Activated naive CD4-positive, alpha-beta T cell treated with anti-CD3 and anti-CD28 coated beads, Interleukin-2, amount 10 ng/mL, durations not matched to agents 7 days and 5 days (primary cell): Measurements from ENCODE around the gene TRIP13.

Experiments used
- CTCF ChIA-PET: fragments of 350-600 bp; sonication (Branson Sonifier 250); formaldehyde crosslinking; loops from one replicate; lab custom pipeline; 2021; ENCODE audit warnings: antibody characterized with exemption; lab: Charles Lee
- DNase-seq: peaks from one replicate; pipeline ENCODE4 v3.0.0-alpha.2; 2020
- H3K27ac Mint-ChIP-seq: one replicate; pipeline ENCODE4 v1.8.0; 2021; ENCODE audit warnings: mild to moderate bottlenecking, moderate library complexity, mixed read lengths
- H3K27me3 Mint-ChIP-seq: one replicate; pipeline ENCODE4 v1.8.0; 2021; ENCODE audit warnings: mild to moderate bottlenecking, mixed read lengths
- H3K36me3 Mint-ChIP-seq: one replicate; pipeline ENCODE4 v1.8.0; 2021; ENCODE audit warnings: mixed read lengths
- H3K4me1 Mint-ChIP-seq: one replicate; pipeline ENCODE4 v1.8.0; 2021; ENCODE audit warnings: mixed read lengths
- H3K4me3 Mint-ChIP-seq: one replicate; pipeline ENCODE4 v1.8.0; 2021; ENCODE audit warnings: mild to moderate bottlenecking, moderate library complexity, mixed read lengths
- H3K9me3 Mint-ChIP-seq: one replicate; pipeline ENCODE4 v1.8.0; 2021; ENCODE audit warnings: mixed read lengths

TRIP13 gene

DNA sequence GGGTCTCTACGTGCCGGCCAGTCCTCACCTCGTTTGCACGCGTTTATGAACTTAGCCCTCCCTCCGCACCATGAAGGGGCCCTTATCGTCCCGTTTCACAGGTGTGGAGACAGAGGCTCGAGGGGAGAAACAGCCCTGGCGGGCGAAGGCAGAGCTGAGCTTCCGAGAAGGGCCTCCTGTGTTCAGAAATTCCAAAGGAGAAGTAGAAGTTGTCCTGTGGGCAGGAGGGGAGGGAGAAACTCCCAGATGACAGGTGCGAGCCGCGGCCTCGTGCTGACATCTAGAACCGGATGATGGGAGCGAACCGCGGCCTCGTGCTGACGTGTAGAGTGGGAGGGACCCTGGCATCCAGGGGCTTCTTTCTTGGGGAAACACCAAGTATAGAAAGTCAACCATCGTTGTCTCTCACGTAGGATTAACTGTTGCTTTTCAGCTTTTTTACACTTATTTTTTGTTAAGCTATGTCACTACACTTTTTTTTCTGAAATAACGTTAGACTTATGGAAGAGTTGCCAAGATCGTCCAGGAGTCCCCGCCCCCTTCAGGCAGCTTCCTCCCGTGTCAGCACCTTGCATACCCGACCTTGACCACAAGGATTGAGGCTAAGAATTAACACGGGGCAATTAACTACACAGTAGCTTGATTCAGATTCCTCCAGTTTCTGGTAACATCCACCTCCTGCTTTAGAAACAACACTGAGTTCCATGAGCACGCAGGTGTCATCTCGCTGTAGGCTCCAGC lies 73.1 kb downstream of the TRIP13 start:
- H3K36me3 Mint-ChIP-seq: peaks cover 8% of the 10 kb centered on the region
- H3K27ac Mint-ChIP-seq: no peak overlapping the region
- CTCF ChIA-PET: interaction anchor here (1.1 kb wide), 1 partner anchor 8 kb away, joined by 4 read pairs; no protein-coding TSS in a partner anchor
- DNase-seq: no peak
- H3K4me1 Mint-ChIP-seq: peaks cover 77% of the 10 kb centered on the region
- no peaks in the 10 kb centered on the region for H3K9me3 Mint-ChIP-seq
- peaks cover 58% of the 10 kb centered on the region for H3K27me3 Mint-ChIP-seq
- H3K4me3 Mint-ChIP-seq: no peak overlapping the region

DNA sequence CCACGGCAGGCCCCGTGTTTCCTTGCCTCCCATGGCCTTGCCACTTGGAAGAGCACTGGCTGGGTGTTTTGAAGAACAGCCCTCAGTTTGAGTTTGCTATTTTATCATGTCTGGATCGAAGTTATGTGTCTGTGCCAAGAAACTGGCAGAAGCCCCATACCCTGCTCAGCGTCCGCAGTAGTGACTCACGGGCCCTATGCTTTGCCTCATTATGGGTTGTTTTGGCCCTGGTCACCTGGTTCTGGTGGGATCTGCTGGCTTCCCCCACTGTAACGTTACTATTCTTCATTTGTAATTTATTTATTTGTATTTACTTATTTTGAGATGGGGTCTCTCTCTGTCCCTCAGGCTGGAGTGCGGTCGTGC lies 73.6 kb downstream of the TRIP13 start:
- CTCF ChIA-PET: interaction anchor here (1.1 kb wide), 1 partner anchor 9 kb away, joined by 4 read pairs; no protein-coding TSS in a partner anchor
- Mint-ChIP-seq H3K4me1 (peaks cover 73% of the 10 kb centered on the region), H3K4me3 (no peak overlapping the region), H3K27me3 (peaks cover 61% of the 10 kb centered on the region), H3K9me3 (no peaks in the 10 kb centered on the region), H3K36me3 (peaks cover 8% of the 10 kb centered on the region), H3K27ac (no peak overlapping the region)
- DNase-seq: no peak

DNA sequence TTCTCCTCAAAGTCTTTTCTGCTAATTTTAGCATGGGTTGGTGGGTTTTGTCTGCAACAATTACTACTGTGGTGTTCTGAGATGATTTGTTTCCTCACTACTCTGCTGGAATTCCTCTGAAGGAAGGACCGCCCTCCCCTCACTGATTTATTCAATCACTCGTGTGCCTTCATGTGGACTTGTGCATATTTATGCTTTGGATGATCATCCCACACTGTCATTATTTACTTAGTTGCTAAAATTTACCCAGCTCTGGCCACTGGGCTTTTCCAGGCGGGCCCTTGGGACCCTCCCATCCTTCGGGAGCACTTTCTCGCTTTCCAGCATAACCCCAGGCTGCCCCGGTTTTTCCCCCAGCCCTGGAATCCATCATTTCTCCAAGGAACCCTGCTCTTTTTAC lies 74.3 kb downstream of the TRIP13 start:
- CTCF ChIA-PET: no interaction called here
- no peak overlapping the region for H3K27ac Mint-ChIP-seq
- H3K9me3 Mint-ChIP-seq: no peaks in the 10 kb centered on the region
- no peak overlapping the region for H3K4me3 Mint-ChIP-seq
- no peak for DNase-seq
- H3K36me3 Mint-ChIP-seq: peaks cover 8% of the 10 kb centered on the region
- H3K4me1 Mint-ChIP-seq: peaks cover 67% of the 10 kb centered on the region
- H3K27me3 Mint-ChIP-seq: peaks cover 67% of the 10 kb centered on the region
